Transverse colon (tissue), 4 donors: ENCODE results near the gene WDFY2. TPM values are rescaled to one million over a fixed set of nuclear protein-coding genes. Genes with fewer than 3 reads are reported as not detected.

Experiments used
- DNase-seq: peaks from one replicate; pipeline ENCODE4 v3.0.0-alpha.2; 2019
- H3K27ac ChIP-seq, 4 donors: fragments of 200-600 bp; sonication (generic); 2 replicates each; pipeline ENCODE4 v1.5.1; 2016 to 2018; ENCODE audit warnings: inconsistent platforms in 4 of 4
- H3K27me3 ChIP-seq: fragments of 200-600 bp; sonication (generic); 2 replicates; pipeline ENCODE4 v1.5.1; 2017; ENCODE audit warnings: inconsistent platforms
- H3K36me3 ChIP-seq, 4 donors: fragments of 200-600 bp; sonication (generic); 2 replicates each; pipeline ENCODE4 v1.5.1; 2017 to 2019; ENCODE audit warnings: inconsistent platforms in 4 of 4
- H3K4me1 ChIP-seq, 4 donors: fragments of 200-600 bp; sonication (generic); 2 replicates each; pipeline ENCODE4 v1.5.1; 2017 to 2020; ENCODE audit warnings: inconsistent platforms in 4 of 4
- H3K4me3 ChIP-seq, 4 donors: fragments of 200-600 bp; sonication (generic); 1 replicate in 1 of 4; 2 replicates in 3 of 4; pipeline versions ENCODE4 v1.5.1 to v1.6.1; 2017 to 2019; ENCODE audit warnings: inconsistent platforms in 4 of 4
- H3K9me3 ChIP-seq, 2 donors: fragments of 200-600 bp; sonication (generic); 2 replicates each; pipeline ENCODE4 v1.5.1; 2017 to 2019; ENCODE audit warnings: inconsistent platforms in 2 of 2
- CTCF ChIP-seq, 5 experiments: fragments of 200-600 bp in 3 of 5; fragments of 450-650 bp in 2 of 5; sonication (generic) in 3 of 5; IDR thresholded peaks; 1 replicate in 2 of 5; 2 replicates in 3 of 5; pipeline ENCODE4 v1.5.1; 2016 to 2017; ENCODE audit warnings: antibody characterized with exemption in 5 of 5, inconsistent platforms in 3 of 5, mild to moderate bottlenecking in 2 of 5, moderate library complexity in 1 of 5
- EP300 ChIP-seq: sonication (generic); formaldehyde crosslinking; IDR thresholded peaks from one replicate; pipeline ENCODE4 v1.6.1; 2017; ENCODE audit warnings: antibody characterized with exemption, low read depth
- POLR2A ChIP-seq: fragments of 450-650 bp; IDR thresholded peaks from one replicate; pipeline ENCODE4 v1.6.1; 2016; ENCODE audit warnings: antibody characterized with exemption, mild to moderate bottlenecking, moderate library complexity
- POLR2AphosphoS5 ChIP-seq, 3 donors: sonication (generic); formaldehyde crosslinking; IDR thresholded peaks; one replicate each; pipeline ENCODE4 v1.6.1; 2016; ENCODE audit warnings: antibody characterized with exemption in 3 of 3
- WGBS, 2 donors: methylation state at CpG; one replicate each; pipeline ENCODE4 v1.1.5; 2018; ENCODE audit warnings: low coverage in 1 of 2; 5-methylcytosine and 5-hydroxymethylcytosine counted together
- in situ Hi-C, 4 donors: fragments of 200-750 bp; cut with MboI; loops; one replicate each; pipeline versions ENCODE4 v1.15.0 to v1.15.1; 2017; ENCODE audit warnings: low sequenced_read_pairs in 3 of 4, low pct_ligation_motif_present in 1 of 4, low pct_unique_long_range_greater_than_20kb in 1 of 4
- intact Hi-C: fragments of 100-400 bp; cut with DNase I; formaldehyde crosslinking; loops from one replicate; pipeline ENCODE4 v1.15.1; 2023; ENCODE audit warnings: low total_unique reads
- total RNA-seq, 4 donors: library from RNA; depleted of rRNA; stranded (reverse); fragments of >200 nt; gene quantifications; one replicate each; pipeline ENCODE4 v1.1.0, GENCODE V29; 2016

The WDFY2 gene
- total RNA-seq, 4 donors from 2014 or later, result 2.4 to 12.3 (median 6.7) TPM

GRCh38 chr13:51668580-51669195 is 84.4 kb downstream of the WDFY2 start:
- TF ChIP-seq CTCF (IDR thresholded peaks at IDR 0.05) (no peak), EP300 (no peak), POLR2A (no peak), POLR2AphosphoS5 (IDR thresholded peaks at IDR 0.05) (no peak)
- in situ Hi-C loops, result no loop called here
- no peaks in the 10 kb centered on the region for H3K9me3 ChIP-seq
- no peak overlapping the region for H3K27ac ChIP-seq
- intact Hi-C loops, result no loop called here
- H3K4me3 ChIP-seq, result no peak overlapping the region
- 59 to 81% methylated on average over 6 of the region's 6 CpGs for WGBS, 2 donors
- DNase-seq, result no peak
- H3K27me3 ChIP-seq, result no peaks in the 10 kb centered on the region
- H3K4me1 ChIP-seq, result no peaks in the 10 kb centered on the region
- H3K36me3 ChIP-seq, result no peaks in the 10 kb centered on the region

- 73 to 75% methylated on average over 2 of the region's 2 CpGs for WGBS, 2 donors
- H3K4me3 ChIP-seq, result no peak overlapping the region
- no peaks in the 10 kb centered on the region for H3K36me3 ChIP-seq
- no peaks in the 10 kb centered on the region for H3K9me3 ChIP-seq
- TF ChIP-seq POLR2AphosphoS5 (IDR thresholded peaks at IDR 0.05) (no peak), EP300 (no peak), POLR2A (no peak), CTCF (IDR thresholded peaks at IDR 0.05) (no peak)
- no peak for DNase-seq
- intact Hi-C loops (no loop called here), in situ Hi-C loops (no loop called here)
- no peak overlapping the region for H3K27ac ChIP-seq
- H3K4me1 ChIP-seq, result peaks cover 0 to 4% (median 0%) of the 10 kb centered on the region in 4 donors
- H3K27me3 ChIP-seq, result no peaks in the 10 kb centered on the region
These were observed 88.9 kb downstream of the WDFY2 start for GRCh38 chr13:51673165-51673564.

- intact Hi-C loops (no loop called here), in situ Hi-C loops (no loop called here)
- Histone ChIP-seq H3K9me3 (no peaks in the 10 kb centered on the region), H3K27ac (no peak overlapping the region), H3K27me3 (no peaks in the 10 kb centered on the region), H3K36me3 (no peaks in the 10 kb centered on the region), H3K4me1 (peaks cover 0 to 4% (median 0%) of the 10 kb centered on the region in 4 donors), H3K4me3 (no peak overlapping the region)
- DNase-seq, result peak; percentile 53
- no peak for TF ChIP-seq CTCF (IDR thresholded peaks at IDR 0.05)
- TF ChIP-seq EP300, result no peak
- TF ChIP-seq POLR2AphosphoS5 (IDR thresholded peaks at IDR 0.05), result no peak
- TF ChIP-seq POLR2A, result no peak
- 42 to 52% methylated on average over 3 to 5 of the region's 5 CpGs for WGBS, 2 donors
These were observed 90.0 kb downstream of the WDFY2 start for GRCh38 chr13:51674276-51674675.

- no peak for DNase-seq
- TF ChIP-seq CTCF (IDR thresholded peaks at IDR 0.05), result no peak
- TF ChIP-seq POLR2AphosphoS5 (IDR thresholded peaks at IDR 0.05), result no peak
- no peak for TF ChIP-seq POLR2A
- TF ChIP-seq EP300, result no peak
- intact Hi-C loops (no loop called here), in situ Hi-C loops (no loop called here)
- no peaks in the 10 kb centered on the region for H3K9me3 ChIP-seq
- H3K4me3 ChIP-seq, result no peak overlapping the region
- no peaks in the 10 kb centered on the region for H3K27me3 ChIP-seq
- no peaks in the 10 kb centered on the region for H3K36me3 ChIP-seq
- WGBS, 2 donors, result 89 to 100% methylated on average over 1 of the region's 1 CpG
- H3K27ac ChIP-seq, result no peak overlapping the region
- peaks cover 0 to 4% (median 0%) of the 10 kb centered on the region in 4 donors for H3K4me1 ChIP-seq
These were observed 91.1 kb downstream of the WDFY2 start for GRCh38 chr13:51675385-51675784.
